ENCODE measurements around the gene C1orf87. TPM values are rescaled to one million over a fixed set of nuclear protein-coding genes. Genes with fewer than 3 reads are reported as not detected.

Gene C1orf87
- polyA plus RNA-seq, 1 of the 3 experiments (the other 2 are of a cell fraction), result not detected

GRCh38 chr1:59945790-59946189 lies 127.8 kb downstream of the C1orf87 start:
- Histone ChIP-seq H2AFZ (ENCODE audit: low read depth) (no peak overlapping the region), H3K36me3 (replicated peaks in 1 of 2; ENCODE audit: control insufficient read depth in 1 of 2, insufficient read depth in 2 of 2, low read length in 1 of 2) (no peaks in the 10 kb centered on the region), H3K27ac (ENCODE audit: low read depth in 2 of 2, low read length in 1 of 2) (peak overlapping the region in 1 of 2 experiments; percentile 22; a peak in 2 of 4 replicates), H3K4me3 (ENCODE audit: low read depth in 2 of 2, low read length in 1 of 2) (no peak overlapping the region), H3F3A (replicated peaks; ENCODE audit: insufficient read depth) (no peaks in the 10 kb centered on the region), H3K9me2 (no peaks in the 10 kb centered on the region), H3K9ac (no peak overlapping the region), H3K9me3 (no peaks in the 10 kb centered on the region), H3K27me3 (ENCODE audit: insufficient read depth) (peaks cover 4% of the 10 kb centered on the region; the same call in 1 of the 2 replicates), H4K20me1 (ENCODE audit: insufficient read depth) (no peaks in the 10 kb centered on the region), H3K4me1 (ENCODE audit: control insufficient read depth in 1 of 2, insufficient read depth in 2 of 2, low read depth in 1 of 2, low read length in 1 of 2) (peaks cover 4 to 6% of the 10 kb centered on the region in 2 experiments; a peak in 2 of 4 replicates), H3K79me2 (ENCODE audit: insufficient read depth) (no peaks in the 10 kb centered on the region), H3K4me2 (no peak overlapping the region)
- WGBS (ENCODE audit: low lambda C conversion rate), result 4% methylated on average over 1 of the region's 1 CpG
- DNase-seq, result no peak
- TF ChIP-seq USF2 (IDR thresholded peaks at IDR 0.05; ENCODE audit: borderline replicate concordance, low read depth, low read length) (no peak), ELF1 (IDR thresholded peaks at IDR 0.05) (no peak), FOSL2 (IDR thresholded peaks at IDR 0.05; ENCODE audit: borderline replicate concordance, low read depth) (no peak), RCOR1 (IDR thresholded peaks at IDR 0.05; ENCODE audit: low read length) (peak; percentile 49; the same call in 1 of the 2 replicates), GATA2 (CRISPR knock-in tag; IDR thresholded peaks at IDR 0.05) (peak; percentile 87), YY1 (IDR thresholded peaks at IDR 0.05; ENCODE audit: low read depth) (no peak)
- ChIA-PET CTCF (interaction anchor here (1.0 to 9.2 kb wide), 8 partner anchors 12 to 139 kb away, joined by 3 to 193 read pairs (median 21); partner anchors contain the start of gene CYP2J2), POLR2A (interaction anchor here (1.0 to 1.9 kb wide), 2 partner anchors 43 to 131 kb away, joined by 3 to 8 read pairs; partner anchors contain the start of gene HOOK1)

Small RNA genes lying within 50 kb of the gene (small RNA-seq; reads per million reads assigned to genes)
- 0 reads per million in 7 experiments for gene RN7SL475P

Other genes starting within 250 kb of the C1orf87 start
- 1.1 and 1.2 TPM in 2 replicates for gene CYP2J2, start 147.0 kb downstream of the C1orf87 start, polyA plus RNA-seq (2012; rRNA removed)

Data from SK-N-SH (cell line).